Measurements from ENCODE around the gene GRAP.

GRCh38 chr17:18999394-18999793 is 47.4 kb downstream of the GRAP start:
- TF ChIP-seq POLR2AphosphoS5 (IDR thresholded peaks at IDR 0.05) (no peak), CTCF (IDR thresholded peaks at IDR 0.05) (no peak)

Data from gastroesophageal sphincter (tissue), 3 donors.